LHCN-M2 (cell line): ENCODE results near the gene DIABLO. TPM values are rescaled to one million over a fixed set of nuclear protein-coding genes. Genes with fewer than 3 reads are reported as not detected.
"Not testable (repeated sequence)": the region's sequence is repeated elsewhere in the genome, so short reads cannot be mapped to it uniquely, and the experiment has no call there.

Experiments
- DNase-seq: peaks from one replicate; pipeline ENCODE4 v3.0.0-alpha.2; 2012; ENCODE audit warnings: low read depth
- polyA plus RNA-seq: library from polyadenylated mRNA; unstranded; fragments of >200 nt; gene quantifications from one replicate; pipeline ENCODE4 v1.2.1, GENCODE V29; 2012; ENCODE audit warnings: missing spikeins
- total RNA-seq: library from RNA; depleted of rRNA; stranded (reverse); fragments of >200 nt; gene quantifications from 2 replicates; pipeline ENCODE4 v1.2.3, GENCODE V29; 2014; rRNA removed

DIABLO gene
- 61.8 and 64.6 TPM in 2 replicates for total RNA-seq
- 53.4 TPM for polyA plus RNA-seq

DNA sequence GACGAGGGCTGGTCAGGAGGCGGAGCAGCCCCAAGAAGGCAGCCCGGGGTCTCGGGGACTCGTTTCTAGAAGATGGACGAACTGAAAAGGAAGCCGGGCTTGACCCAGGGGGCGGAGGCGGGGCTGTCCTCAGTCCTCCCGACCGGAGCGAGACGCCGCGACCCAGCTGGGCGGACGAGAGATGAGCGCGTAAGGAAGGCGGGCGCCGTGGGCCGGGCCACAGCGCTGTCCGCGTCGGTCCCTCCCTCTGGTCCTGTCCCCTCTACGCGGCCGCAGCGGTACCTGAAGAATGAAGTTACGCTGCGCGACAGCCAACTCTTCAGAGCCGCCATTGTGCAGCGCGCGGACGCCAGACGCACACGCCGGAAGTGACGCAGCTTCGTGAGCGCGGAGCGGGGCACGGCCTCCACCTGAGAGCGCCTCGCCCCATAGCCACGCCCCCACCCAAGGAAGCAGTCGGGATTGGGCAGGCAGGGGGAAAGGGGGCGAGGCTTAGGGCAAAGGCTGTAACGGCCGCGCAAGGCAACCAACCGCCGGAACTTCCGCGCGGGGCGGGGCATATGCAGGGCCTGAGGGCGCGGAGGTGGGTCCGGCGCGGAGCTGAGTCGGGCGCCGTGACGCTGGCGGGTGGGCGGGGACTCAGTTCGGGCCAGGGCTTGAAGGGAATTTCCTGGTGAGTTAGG lies at the start of gene DIABLO:
Gene DIABLO (minus strand): TSS at position 370 of the 683 bp plus-strand sequence. CDS start 38 bp downstream, at position 332.
- peak; percentile 99 for DNase-seq

DNA sequence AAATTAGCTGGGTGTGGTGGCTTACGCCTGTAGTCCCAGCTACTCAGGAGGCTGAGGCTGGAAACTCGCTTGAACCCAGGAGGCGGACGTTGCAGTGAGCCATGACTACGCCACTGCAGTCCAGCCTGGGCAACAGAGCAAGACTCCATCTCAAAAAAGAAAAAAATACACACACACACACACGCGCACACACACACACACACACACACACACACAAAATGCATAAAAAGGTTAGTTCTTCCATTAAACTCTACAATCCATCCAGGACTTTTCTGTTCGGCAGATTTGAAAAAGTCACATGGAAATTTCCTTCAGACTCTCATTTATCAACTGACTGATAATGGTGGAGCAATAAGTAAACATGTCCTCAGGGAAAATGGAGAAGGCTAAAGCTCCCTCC lies 49.6 kb upstream of the DIABLO start:
- no peak for DNase-seq

GRCh38 chr12:122266230-122266901 lies 40.5 kb upstream of the DIABLO start, which contains the start of gene VPS33A:
TSS of gene VPS33A (minus strand) at chr12:122266494. CDS start at chr12:122266408, 86 bp downstream.
- DNase-seq = peak; percentile 96

GRCh38 chr12:122265886-122266229 lies 40.0 kb upstream of the DIABLO start:
- no peak for DNase-seq

GRCh38 chr12:122265476-122265875 lies 39.6 kb upstream of the DIABLO start:
- DNase-seq = peak; percentile 4

DNA sequence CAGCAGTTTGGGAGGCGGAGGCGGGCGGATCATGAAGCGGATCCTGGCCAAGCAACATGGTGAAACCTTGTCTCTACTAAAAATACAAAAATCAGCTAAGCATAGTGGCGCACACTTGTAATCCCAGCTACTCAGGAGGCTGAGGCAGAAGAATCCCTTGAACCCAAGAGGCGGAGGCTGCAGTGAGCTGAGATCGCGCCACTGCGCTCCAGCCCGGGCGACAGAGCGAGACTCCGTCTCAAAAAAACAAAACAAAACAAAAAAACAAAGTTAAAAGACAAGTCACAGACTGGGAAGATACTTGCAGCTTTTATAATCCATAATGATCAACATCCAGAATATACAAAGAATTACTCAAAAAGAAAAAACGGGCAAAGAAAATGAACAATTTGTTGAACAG lies 34.9 kb upstream of the DIABLO start:
- DNase-seq = not testable (repeated sequence)

- DNase-seq = not testable (repeated sequence)
Measured at GRCh38 chr12:122258939-122259338, 33.1 kb upstream of the DIABLO start.

DNA sequence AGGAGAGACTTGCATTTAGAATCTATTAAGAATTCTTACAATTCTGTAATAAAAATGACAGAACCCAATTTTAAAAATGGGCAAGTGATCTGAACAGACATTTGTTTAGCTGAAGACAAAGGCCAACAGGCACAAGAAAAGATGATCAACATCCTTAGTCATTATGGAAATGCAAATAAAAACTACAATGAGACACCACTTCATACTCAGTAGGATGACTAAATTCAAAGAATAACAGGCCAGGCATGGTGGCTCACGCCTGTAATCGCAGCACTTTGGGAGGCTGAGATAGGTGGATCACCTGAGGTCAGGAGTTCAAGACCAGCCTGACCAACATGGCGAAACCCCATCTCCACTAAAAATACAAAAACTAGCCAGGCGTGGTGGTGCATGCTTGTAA lies 32.6 kb upstream of the DIABLO start:
- not testable (repeated sequence) for DNase-seq

DNA sequence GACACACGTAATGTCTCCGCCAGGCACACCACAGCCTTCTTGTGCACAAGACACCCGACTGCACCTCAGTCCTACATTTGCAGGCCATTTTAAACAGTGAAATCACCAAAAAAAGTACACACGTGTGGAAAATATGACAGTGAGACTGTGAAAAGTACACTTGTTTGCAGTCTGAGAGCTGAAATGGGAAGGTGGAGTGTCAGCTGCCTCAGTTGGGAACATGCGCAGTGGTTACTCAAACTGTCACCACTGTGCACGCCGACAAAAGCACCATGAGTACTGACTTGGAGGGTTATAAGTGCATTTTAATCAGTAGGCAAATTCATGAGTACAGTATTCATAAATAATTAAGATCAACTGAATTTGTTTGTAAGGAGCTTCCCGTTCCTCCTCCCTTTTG lies 24.7 kb upstream of the DIABLO start:
- DNase-seq = no peak

GRCh38 chr12:122250047-122250446 lies 24.2 kb upstream of the DIABLO start:
- no peak for DNase-seq

GRCh38 chr12:122245553-122245952 lies 19.7 kb upstream of the DIABLO start:
- no peak for DNase-seq

- DNase-seq = no peak
Measured at GRCh38 chr12:122244565-122245371, 18.9 kb upstream of the DIABLO start.

DNA sequence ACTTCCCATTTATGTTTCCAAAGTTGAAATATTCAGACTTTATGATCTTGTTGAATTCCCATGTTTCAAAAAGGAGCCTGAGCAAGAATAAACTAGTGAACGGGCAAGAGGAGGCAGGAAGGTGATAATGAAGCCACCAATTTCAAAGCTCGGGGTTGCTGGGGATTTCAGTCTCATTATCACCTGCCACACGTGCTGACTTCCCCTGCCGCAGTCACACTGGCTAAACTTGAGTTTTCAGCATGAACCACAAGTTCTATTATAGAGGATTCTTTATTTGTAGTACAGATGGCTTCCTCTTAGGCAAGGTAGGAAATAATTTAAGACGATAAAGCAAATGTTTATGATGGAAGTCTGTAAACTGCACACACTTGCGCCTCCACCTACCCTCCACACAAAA lies 18.1 kb upstream of the DIABLO start:
- DNase-seq = no peak

DNA sequence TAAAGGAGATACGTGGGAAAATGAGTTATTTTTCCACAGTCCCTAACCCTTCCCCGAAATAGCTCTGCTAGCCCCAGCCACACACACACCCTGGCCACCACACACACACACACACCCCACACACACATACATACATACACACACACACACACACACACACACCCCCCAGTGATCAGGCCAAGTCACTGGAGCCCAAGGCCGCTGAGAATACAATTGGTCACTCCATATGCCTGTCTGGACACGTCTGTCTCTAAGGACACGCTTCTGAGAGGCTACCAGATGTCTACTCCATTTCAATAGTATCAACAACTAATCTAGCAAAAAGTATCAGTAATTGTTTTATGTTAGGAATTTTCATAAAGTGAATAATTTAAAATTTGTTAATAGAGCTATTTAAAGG lies 13.0 kb upstream of the DIABLO start:
- DNase-seq = no peak

- DNase-seq = no peak
Measured at GRCh38 chr12:122235741-122236140, 9.9 kb upstream of the DIABLO start.

GRCh38 chr12:122232691-122233090 lies 6.8 kb upstream of the DIABLO start:
- no peak for DNase-seq

DNA sequence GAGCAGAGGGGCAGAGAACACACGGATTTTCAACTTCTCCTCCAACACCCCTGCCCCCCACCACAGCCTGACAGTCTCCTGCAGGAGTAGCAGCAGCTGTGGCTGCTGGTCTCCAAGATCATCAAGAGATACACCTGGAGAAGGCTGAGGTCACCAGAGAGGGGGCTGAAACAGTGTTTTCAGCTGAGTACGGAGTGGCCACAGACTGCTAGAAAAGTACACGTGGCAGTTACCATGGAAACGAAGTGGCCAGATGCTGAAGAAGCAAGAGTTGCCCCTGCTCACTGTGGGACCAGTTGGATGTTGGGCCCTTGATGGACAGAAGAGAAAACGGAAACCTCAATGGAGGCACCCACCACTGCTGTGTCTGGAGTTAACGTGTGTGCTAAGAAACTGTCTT lies 4.9 kb upstream of the DIABLO start:
- no peak for DNase-seq

- no peak for DNase-seq
Measured at GRCh38 chr12:122228092-122228491, 2.2 kb upstream of the DIABLO start.

GRCh38 chr12:122227341-122227740 lies 1.5 kb upstream of the DIABLO start:
- no peak for DNase-seq

GRCh38 chr12:122226366-122227125 lies 694 bp upstream of the DIABLO start:
- no peak for DNase-seq

DNA sequence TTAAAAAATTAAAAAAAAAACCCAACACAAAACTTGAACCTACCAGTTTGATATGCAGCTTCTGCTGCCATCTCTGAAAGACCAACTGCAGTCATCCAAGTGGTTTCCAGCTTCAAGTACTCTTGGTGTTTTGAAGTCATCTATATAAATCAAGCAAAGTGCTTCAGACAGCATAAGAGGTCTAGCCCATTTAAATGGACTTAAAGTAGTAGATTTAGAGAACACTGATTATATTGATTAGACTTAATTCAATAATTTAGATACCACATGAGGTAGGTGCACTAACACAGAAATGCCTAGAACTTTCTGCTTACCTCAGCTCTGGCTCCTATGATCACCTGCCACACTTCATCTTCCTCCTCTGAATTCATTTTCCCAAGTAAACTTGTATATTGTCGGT lies 9.4 kb downstream of the DIABLO start:
- DNase-seq = no peak

DNA sequence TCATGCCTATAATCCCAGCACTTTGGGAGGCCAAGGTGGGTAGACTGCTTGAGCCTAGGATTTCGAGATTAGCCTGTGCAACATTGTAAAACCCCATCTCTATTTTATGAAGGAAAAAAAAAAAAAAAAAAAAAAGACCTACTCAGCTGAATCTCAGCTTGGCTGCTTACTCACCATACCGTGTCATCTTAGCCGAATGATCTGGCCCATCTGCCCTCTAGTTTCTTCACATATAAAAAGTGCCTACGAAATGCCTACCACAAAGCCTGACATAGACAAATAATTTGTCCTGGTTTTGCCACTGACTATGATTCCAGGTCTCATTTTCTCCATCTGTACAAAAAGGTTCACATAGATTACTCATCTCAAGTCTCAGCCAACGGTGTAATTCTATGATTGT lies 10.1 kb downstream of the DIABLO start:
- peak; percentile 46 for DNase-seq
